Activated T-helper 1 cell treated with anti-CD3 and anti-CD28 coated beads, Interleukin-2, amount 50 U/mL, for 16 hours (primary cell): ENCODE measurements around the gene MYPOP.

ENCODE experiments used
- DNase-seq, 2 donors: peaks; one replicate each; pipeline ENCODE4 v3.0.0-alpha.2; 2020; ENCODE audit warnings: low read depth in 1 of 2, low spot score in 1 of 2

The MYPOP gene

GRCh38 chr19:45901912-45902650, at the start of gene MYPOP:
TSS of gene MYPOP (minus strand) at chr19:45902613. CDS start at chr19:45901773, 840 bp downstream.
- no peak for DNase-seq

- no peak for DNase-seq
These were observed 45.5 kb upstream of the MYPOP start for GRCh38 chr19:45947926-45948325.

GRCh38 chr19:45940515-45940805, 38.0 kb upstream of the MYPOP start:
- no peak for DNase-seq

GRCh38 chr19:45939792-45940514, 37.5 kb upstream of the MYPOP start:
- no peak for DNase-seq

- no peak for DNase-seq
These were observed 36.4 kb upstream of the MYPOP start for GRCh38 chr19:45938733-45939319.

GRCh38 chr19:45935267-45935666, 32.9 kb upstream of the MYPOP start:
- no peak for DNase-seq

GRCh38 chr19:45934551-45935230, 32.3 kb upstream of the MYPOP start:
- DNase-seq, result no peak

GRCh38 chr19:45933759-45934158, 31.3 kb upstream of the MYPOP start:
- DNase-seq, result no peak

- DNase-seq, result no peak
These were observed 28.6 kb upstream of the MYPOP start for GRCh38 chr19:45931055-45931454.

GRCh38 chr19:45929247-45929646, 26.8 kb upstream of the MYPOP start:
- no peak for DNase-seq

GRCh38 chr19:45927565-45928261, 25.3 kb upstream of the MYPOP start:
- peak; percentile 74 to 75 for DNase-seq

GRCh38 chr19:45924891-45925447, 22.6 kb upstream of the MYPOP start:
- DNase-seq, result no peak

GRCh38 chr19:45922281-45922680, 19.9 kb upstream of the MYPOP start:
- no peak for DNase-seq

- no peak for DNase-seq
These were observed 18.0 kb upstream of the MYPOP start for GRCh38 chr19:45920458-45920857.

- no peak for DNase-seq
These were observed 17.3 kb upstream of the MYPOP start for GRCh38 chr19:45919678-45920077.

- DNase-seq, result no peak
These were observed 16.3 kb upstream of the MYPOP start for GRCh38 chr19:45918721-45919120.

- DNase-seq, result no peak
These were observed 15.1 kb upstream of the MYPOP start for GRCh38 chr19:45917421-45918091.

- DNase-seq, result no peak
These were observed 11.7 kb upstream of the MYPOP start, which contains the start of gene NANOS2 for GRCh38 chr19:45913874-45914830. TSS of gene NANOS2 (minus strand) at chr19:45914778. CDS start at chr19:45914693, 85 bp downstream.

GRCh38 chr19:45911291-45911690, 8.9 kb upstream of the MYPOP start:
- DNase-seq, result no peak
